Bronchial epithelial cell (primary cell): ENCODE results near the gene TTLL13. TPM values are rescaled to one million over a fixed set of nuclear protein-coding genes. Genes with fewer than 3 reads are reported as not detected.
A peak's percentile ranks its signal among the peaks of the same experiment; 100 is the strongest.
"Not testable (repeated sequence)": the region's sequence is repeated elsewhere in the genome, so short reads cannot be mapped to it uniquely, and the experiment has no call there.

Experiments
- DNase-seq: peaks from one replicate; pipeline ENCODE4 v3.0.0-alpha.2; 2010; ENCODE audit warnings: low read depth
- FAIRE-seq: peaks from 2 replicates; lab custom pipeline; 2011; peaks lifted over from hg19 to GRCh38; lab: Jason Lieb, UNC
- H3K27me3 ChIP-seq: 2 replicates; pipeline ENCODE4 v1.5.1; 2011; ENCODE audit warnings: low read length; ENCODE audit not compliant: control insufficient read depth, insufficient read depth
- H3K36me3 ChIP-seq: 2 replicates; pipeline ENCODE4 v1.5.1; 2011; ENCODE audit warnings: low read length; ENCODE audit not compliant: control insufficient read depth, insufficient read depth
- H3K4me3 ChIP-seq: 2 replicates; pipeline ENCODE4 v1.5.1; 2011; ENCODE audit warnings: mild to moderate bottlenecking, low read depth, low read length, control low read depth
- CTCF ChIP-seq: IDR thresholded peaks from 2 replicates; pipeline ENCODE4 v1.5.1; 2011; ENCODE audit warnings: mild to moderate bottlenecking, moderate library complexity, low read length, control low read depth, inconsistent platforms; ENCODE audit not compliant: insufficient read depth, severe bottlenecking
- total RNA-seq: library from RNA; depleted of rRNA; stranded (reverse); fragments of >200 nt; gene quantifications from 2 replicates; pipeline ENCODE4 v1.2.1, GENCODE V29; 2014

TTLL13 gene
- total RNA-seq, 1 donor from 2014 or later = under 0.01 TPM

GRCh38 chr15:90291679-90292356, 42.5 kb downstream of the TTLL13 start:
- TF ChIP-seq CTCF = no peak
- Histone ChIP-seq H3K27me3 (no peaks in the 10 kb centered on the region), H3K36me3 (no peaks in the 10 kb centered on the region), H3K4me3 (no peak overlapping the region)
- no peak for FAIRE-seq
- DNase-seq = peak; percentile 55

GRCh38 chr15:90293040-90293810, 43.9 kb downstream of the TTLL13 start:
- DNase-seq = peak; percentile 79
- H3K36me3 ChIP-seq, FAIRE-seq, H3K27me3 ChIP-seq, H3K4me3 ChIP-seq: not testable (repeated sequence)
- peak; percentile 95 for TF ChIP-seq CTCF

- Histone ChIP-seq H3K4me3 (no peak overlapping the region), H3K36me3 (no peaks in the 10 kb centered on the region), H3K27me3 (no peaks in the 10 kb centered on the region)
- no peak for TF ChIP-seq CTCF
- FAIRE-seq (no peak), DNase-seq (no peak)
Observed at GRCh38 chr15:90294159-90294558, 44.8 kb downstream of the TTLL13 start.

- Histone ChIP-seq H3K36me3 (no peaks in the 10 kb centered on the region), H3K27me3 (no peaks in the 10 kb centered on the region), H3K4me3 (no peak overlapping the region)
- FAIRE-seq (no peak), DNase-seq (no peak)
- no peak for TF ChIP-seq CTCF
Observed at GRCh38 chr15:90294601-90295269, 45.4 kb downstream of the TTLL13 start.

GRCh38 chr15:90295270-90295648, 45.9 kb downstream of the TTLL13 start:
- TF ChIP-seq CTCF = no peak

GRCh38 chr15:90296316-90296884, 47.0 kb downstream of the TTLL13 start:
- not testable (repeated sequence) for FAIRE-seq

More at GRCh38 chr15:90295270-90295648, 45.9 kb downstream of the TTLL13 start:
- Histone ChIP-seq H3K36me3 (no peaks in the 10 kb centered on the region), H3K27me3 (no peaks in the 10 kb centered on the region), H3K4me3 (no peak overlapping the region)
- DNase-seq = no peak
- FAIRE-seq = no peak

More at GRCh38 chr15:90296316-90296884, 47.0 kb downstream of the TTLL13 start:
- H3K36me3 ChIP-seq, H3K27me3 ChIP-seq, DNase-seq, H3K4me3 ChIP-seq: not testable (repeated sequence)
